Thyroid gland (tissue), 4 donors: ENCODE data around the gene TDRD7. TPM values are rescaled to one million over a fixed set of nuclear protein-coding genes. Genes with fewer than 3 reads are reported as not detected.

Source experiments
- DNase-seq, 2 donors: peaks; one replicate each; pipeline ENCODE4 v3.0.0-alpha.2; 2019
- H3K27ac ChIP-seq, 3 donors: fragments of 200-600 bp; sonication (generic); 1 replicate in 2 of 3; 2 replicates in 1 of 3; pipeline ENCODE4 v1.5.1; 2016 to 2019; ENCODE audit warnings: mild to moderate bottlenecking in 1 of 3, moderate library complexity in 1 of 3
- H3K27me3 ChIP-seq: fragments of 200-600 bp; sonication (generic); one replicate; pipeline ENCODE4 v1.5.1; 2019
- H3K36me3 ChIP-seq, 2 donors: fragments of 200-600 bp; sonication (generic); one replicate each; pipeline ENCODE4 v1.5.1; 2016 to 2019
- H3K4me1 ChIP-seq, 2 donors: fragments of 200-600 bp; sonication (generic); one replicate each; pipeline ENCODE4 v1.5.1; 2017 to 2019
- H3K4me3 ChIP-seq, 3 donors: fragments of 200-600 bp; sonication (generic); replicated peaks in 1 of 3; 1 replicate in 2 of 3; 2 replicates in 1 of 3; pipeline ENCODE4 v1.5.1; 2016; ENCODE audit warnings: mild to moderate bottlenecking in 1 of 3
- H3K9me3 ChIP-seq: fragments of 200-600 bp; sonication (generic); one replicate; pipeline ENCODE4 v1.5.1; 2017
- CTCF ChIP-seq, 6 experiments: fragments of 200-600 bp in 3 of 6; fragments of 450-650 bp in 3 of 6; sonication (generic) in 3 of 6; IDR thresholded peaks; one replicate each; pipeline ENCODE4 v1.5.1; 2016 to 2019; ENCODE audit warnings: antibody characterized with exemption in 6 of 6, mild to moderate bottlenecking in 2 of 6, inconsistent platforms in 1 of 6, moderate library complexity in 1 of 6
- POLR2A ChIP-seq, 2 donors: fragments of 450-650 bp; IDR thresholded peaks; one replicate each; pipeline ENCODE4 v1.6.1; 2017; ENCODE audit warnings: antibody characterized with exemption in 2 of 2, mild to moderate bottlenecking in 2 of 2, moderate library complexity in 1 of 2
- WGBS, 2 donors: methylation state at CpG; one replicate each; pipeline ENCODE4 v1.1.5; 2017; 5-methylcytosine and 5-hydroxymethylcytosine counted together
- intact Hi-C: fragments of 100-400 bp; cut with DNase I; formaldehyde crosslinking; loops from one replicate; pipeline ENCODE4 v1.15.1; 2023
- total RNA-seq, 4 donors: library from RNA; depleted of rRNA; stranded (reverse); fragments of >200 nt; gene quantifications; one replicate each; pipeline ENCODE4 v1.2.3, GENCODE V29; 2016

The TDRD7 gene
- total RNA-seq, 4 donors from 2014 or later, result 9.9 to 12.8 (median 11.4) TPM

DNA sequence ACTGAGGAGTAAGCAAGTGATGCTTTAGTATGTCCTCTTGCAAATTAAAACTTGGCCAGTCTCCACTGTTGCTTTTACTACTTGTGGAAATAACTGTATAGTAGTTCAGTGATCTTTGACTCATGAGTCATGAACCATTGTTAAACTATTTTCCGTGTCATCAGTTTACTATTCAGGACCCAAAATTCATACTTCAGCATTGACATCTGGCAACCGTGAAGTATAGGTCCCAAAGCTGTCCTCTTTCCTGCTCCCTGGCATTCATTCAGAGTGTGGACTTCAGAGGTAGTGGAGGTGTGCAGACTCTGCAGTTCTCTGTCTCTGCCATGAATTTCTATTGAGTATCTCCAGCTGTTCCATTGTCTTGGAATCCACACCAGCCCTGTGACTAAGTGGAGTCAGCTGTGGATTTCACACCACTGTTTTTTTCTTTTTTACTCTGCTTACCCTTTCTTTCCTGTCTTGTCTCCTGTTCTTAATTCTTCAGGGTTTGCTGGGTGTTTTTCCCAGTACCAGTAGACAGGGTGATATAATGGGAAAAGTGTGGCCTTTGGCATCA, 7.5 kb downstream of the TDRD7 start:
- 41 to 63% methylated on average over 2 of the region's 2 CpGs for WGBS, 2 donors
- Histone ChIP-seq H3K27ac (no peak overlapping the region), H3K9me3 (no peaks in the 10 kb centered on the region), H3K4me1 (peaks cover 0 to 7% of the 10 kb centered on the region in 2 donors), H3K36me3 (no peaks in the 10 kb centered on the region), H3K27me3 (no peaks in the 10 kb centered on the region), H3K4me3 (no peak overlapping the region)
- TF ChIP-seq POLR2A (IDR thresholded peaks at IDR 0.05) (no peak), CTCF (IDR thresholded peaks at IDR 0.05) (no peak)
- intact Hi-C loops, result no loop called here
- DNase-seq, result no peak

DNA sequence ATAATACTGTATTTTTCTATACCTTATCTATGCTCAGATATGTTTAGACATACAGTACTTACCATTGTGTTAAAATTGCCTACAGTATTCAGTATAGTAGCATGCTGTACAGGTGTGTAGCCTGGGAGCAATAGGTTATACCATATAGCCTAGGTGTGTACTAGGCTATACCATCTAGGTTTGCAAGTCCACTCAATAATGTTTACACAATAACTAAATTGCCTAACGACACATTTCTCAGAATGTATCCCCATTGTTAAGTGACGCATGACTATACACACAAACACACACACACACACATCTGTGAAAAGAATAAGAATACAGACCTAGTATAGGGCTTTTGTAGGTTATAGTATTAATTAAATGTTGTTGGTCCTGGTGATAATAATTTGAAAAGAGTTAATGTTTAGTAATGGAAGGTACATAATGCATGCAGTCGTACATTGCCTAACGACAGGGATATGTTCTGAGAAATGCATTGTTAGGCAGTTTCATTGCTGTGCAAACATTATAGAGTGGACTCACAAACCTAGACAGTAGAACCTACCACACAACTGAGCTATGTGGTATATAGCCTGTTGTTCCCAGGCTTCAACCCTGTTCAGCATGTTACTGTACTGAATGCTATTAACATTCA, 13.6 kb downstream of the TDRD7 start:
- TF ChIP-seq POLR2A (IDR thresholded peaks at IDR 0.05), result no peak
- TF ChIP-seq CTCF (IDR thresholded peaks at IDR 0.05), result no peak
- Histone ChIP-seq H3K4me1 (no peaks in the 10 kb centered on the region), H3K4me3 (no peak overlapping the region), H3K27me3 (no peaks in the 10 kb centered on the region), H3K9me3 (no peaks in the 10 kb centered on the region), H3K36me3 (peaks cover 5 to 7% of the 10 kb centered on the region in 2 donors), H3K27ac (no peak overlapping the region)
- intact Hi-C loops, result no loop called here
- WGBS, 2 donors, result 94% methylated on average over 4 of the region's 4 CpGs
- DNase-seq, result no peak

- no peaks in the 10 kb centered on the region for H3K4me1 ChIP-seq
- TF ChIP-seq POLR2A (IDR thresholded peaks at IDR 0.05), result no peak
- no peak for TF ChIP-seq CTCF (IDR thresholded peaks at IDR 0.05)
- no peak overlapping the region for H3K27ac ChIP-seq
- H3K36me3 ChIP-seq, result peaks cover 5 to 7% of the 10 kb centered on the region in 2 donors
- 93 to 96% methylated on average over 3 of the region's 3 CpGs for WGBS, 2 donors
- no peaks in the 10 kb centered on the region for H3K9me3 ChIP-seq
- no peak overlapping the region for H3K4me3 ChIP-seq
- DNase-seq, result no peak
- intact Hi-C loops, result no loop called here
- H3K27me3 ChIP-seq, result no peaks in the 10 kb centered on the region
Measured at GRCh38 chr9:97425973-97426336, 14.1 kb downstream of the TDRD7 start.

- WGBS, 2 donors, result 87 to 91% methylated on average over 4 of the region's 4 CpGs
- Histone ChIP-seq H3K27ac (no peak overlapping the region), H3K4me1 (no peaks in the 10 kb centered on the region), H3K4me3 (no peak overlapping the region), H3K36me3 (peaks cover 5 to 7% of the 10 kb centered on the region in 2 donors), H3K9me3 (no peaks in the 10 kb centered on the region), H3K27me3 (no peaks in the 10 kb centered on the region)
- intact Hi-C loops, result no loop called here
- DNase-seq, result no peak
- TF ChIP-seq POLR2A (IDR thresholded peaks at IDR 0.05), result no peak
Measured at GRCh38 chr9:97427885-97428284, 16.0 kb downstream of the TDRD7 start.

- TF ChIP-seq POLR2A (IDR thresholded peaks at IDR 0.05) (no peak), CTCF (IDR thresholded peaks at IDR 0.05) (no peak)
- no peak overlapping the region for H3K27ac ChIP-seq
- H3K4me1 ChIP-seq, result no peaks in the 10 kb centered on the region
- DNase-seq, result no peak
- peaks cover 8 to 19% of the 10 kb centered on the region in 2 donors for H3K36me3 ChIP-seq
- H3K9me3 ChIP-seq, result no peaks in the 10 kb centered on the region
- 95% methylated on average over 7 of the region's 7 CpGs for WGBS, 2 donors
- H3K4me3 ChIP-seq, result no peak overlapping the region
- H3K27me3 ChIP-seq, result no peaks in the 10 kb centered on the region
- intact Hi-C loops, result no loop called here
Measured at GRCh38 chr9:97430316-97431043, 18.6 kb downstream of the TDRD7 start.
